ENCODE data around the gene CD34.
A peak's percentile ranks its signal among the peaks of the same experiment; 100 is the strongest.

Gene CD34

DNA sequence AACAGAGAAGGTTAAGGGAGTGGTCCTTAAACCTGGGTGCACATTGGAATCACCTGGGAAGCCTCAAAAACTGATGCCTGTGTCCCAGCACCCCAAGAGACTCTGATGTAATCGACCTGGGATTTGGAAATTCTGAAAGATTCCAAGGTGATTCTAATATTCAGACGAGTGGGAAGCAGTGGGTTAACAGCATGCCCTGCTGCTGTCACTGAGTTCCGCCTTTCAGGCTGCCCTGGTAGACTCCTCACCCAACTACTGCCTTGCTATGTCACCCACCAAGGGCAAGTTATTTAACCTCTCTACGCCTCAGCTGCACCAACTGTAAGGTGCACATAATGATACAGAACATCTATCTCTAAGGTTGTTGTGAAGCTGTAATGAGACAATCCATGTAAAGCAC lies 59.2 kb downstream of the CD34 start:
- DNase-seq = no peak

DNA sequence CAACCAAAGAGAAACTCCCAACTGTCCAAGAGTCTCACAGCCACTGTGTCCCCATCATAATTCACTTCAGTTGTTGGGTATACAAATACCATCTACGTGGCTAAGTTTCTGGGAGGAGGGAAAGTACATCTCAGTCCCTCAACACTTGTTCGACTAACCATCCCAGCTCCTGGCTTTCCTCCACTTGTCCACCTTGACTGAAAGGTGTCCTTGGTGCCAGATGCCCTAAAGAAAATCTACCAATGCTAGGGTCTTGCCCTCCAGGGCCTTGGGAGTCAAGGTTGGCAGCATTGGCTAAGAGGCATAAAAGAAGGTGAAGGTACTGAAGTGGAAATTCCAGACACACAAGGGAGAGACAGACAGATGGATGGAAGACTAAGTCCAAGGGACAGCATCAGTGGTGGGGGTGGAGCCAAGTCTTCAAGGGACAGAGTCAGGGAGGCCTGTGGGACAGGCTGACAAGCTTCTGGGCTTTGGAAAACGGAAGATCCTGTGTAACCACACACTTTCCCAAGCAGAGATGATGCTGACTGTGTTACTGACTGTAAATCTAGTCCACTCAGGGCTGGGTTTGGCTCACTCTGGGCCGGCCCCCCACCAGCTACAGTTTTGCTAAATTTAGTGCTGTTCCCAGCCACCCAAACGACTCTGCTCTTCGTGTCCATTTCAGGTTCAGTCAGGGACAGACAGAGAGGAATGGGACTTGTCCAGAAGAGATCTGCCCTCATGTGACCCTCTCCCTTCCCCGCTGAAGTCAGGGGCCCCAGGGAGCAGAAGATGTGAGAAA lies 60.1 kb downstream of the CD34 start:
- DNase-seq = no peak

DNA sequence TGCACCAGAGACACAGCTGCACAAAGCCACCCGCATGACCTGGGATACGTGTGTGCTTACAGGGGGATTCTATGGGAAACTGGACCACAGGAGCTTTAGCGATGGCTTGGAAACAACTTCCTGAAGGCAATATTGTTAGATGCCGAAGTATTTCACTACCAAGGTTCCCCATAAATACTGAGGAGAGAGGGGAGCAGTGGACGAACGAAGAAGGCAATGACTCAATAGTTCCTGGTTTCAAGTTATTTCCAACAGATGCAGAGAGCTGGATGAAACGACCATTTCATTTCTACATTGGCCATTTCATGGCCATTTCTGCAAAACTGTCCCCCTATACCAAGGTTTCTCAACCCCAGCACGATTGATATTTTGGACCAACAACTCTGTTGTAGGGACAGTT lies 61.3 kb downstream of the CD34 start:
- no peak for DNase-seq

DNA sequence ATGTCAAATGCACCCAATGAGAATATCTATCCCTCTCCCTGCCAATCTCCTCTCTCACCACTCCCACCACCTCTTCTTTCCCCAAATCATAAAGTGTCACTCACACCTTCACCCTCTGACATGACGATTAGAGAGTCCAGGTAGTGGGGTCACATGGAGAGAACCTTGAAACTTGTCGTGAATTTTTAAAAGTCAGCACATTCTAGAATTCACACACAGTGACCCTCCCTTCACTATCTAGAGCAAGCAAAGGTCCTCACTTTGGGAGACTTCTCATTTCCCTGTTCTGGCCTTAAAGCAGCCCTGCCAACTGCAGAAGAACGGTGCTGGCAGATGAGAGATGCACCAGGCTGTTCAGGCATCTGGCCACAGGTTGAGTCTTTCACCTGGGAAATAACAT lies 61.9 kb downstream of the CD34 start:
- DNase-seq = no peak

DNA sequence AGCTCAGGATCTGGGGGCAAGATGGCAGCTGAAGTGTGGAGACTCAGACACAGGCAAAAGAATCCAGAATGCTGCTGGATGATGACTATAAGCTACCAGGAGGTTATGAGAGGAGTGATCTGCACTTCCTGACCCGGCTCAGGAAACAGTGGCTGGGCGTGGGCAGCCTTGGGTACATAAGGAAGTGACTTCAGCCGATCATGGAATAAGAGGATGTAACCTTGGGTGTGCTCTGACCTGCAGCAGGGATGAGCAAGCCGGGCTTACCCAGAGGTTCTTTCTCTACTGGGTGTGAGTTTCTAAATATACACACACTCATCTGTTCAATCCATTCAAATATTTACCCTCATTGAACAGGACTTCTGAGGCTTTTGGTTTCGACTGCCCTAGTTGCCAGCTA lies 62.7 kb downstream of the CD34 start:
- peak; percentile 71 for DNase-seq

DNA sequence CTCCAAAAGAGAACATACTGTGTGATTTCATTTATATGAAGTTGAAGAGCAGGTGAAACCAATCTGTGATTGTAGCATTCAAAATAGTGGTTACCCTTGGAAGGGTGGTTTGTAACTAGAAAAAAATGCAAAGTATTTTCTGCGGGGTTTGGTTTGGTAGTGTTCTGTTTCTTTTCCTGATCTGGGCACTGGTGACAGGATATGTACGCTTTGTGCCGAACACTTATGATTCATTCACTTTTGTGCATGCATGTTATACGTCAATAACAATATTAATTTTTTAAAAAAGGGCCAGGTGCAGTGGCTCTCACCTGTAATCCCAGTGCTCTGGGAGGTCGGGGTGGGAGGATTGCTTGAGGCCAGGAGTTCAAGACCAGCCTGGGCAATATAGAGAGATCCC lies 63.8 kb downstream of the CD34 start:
- no peak for DNase-seq

DNA sequence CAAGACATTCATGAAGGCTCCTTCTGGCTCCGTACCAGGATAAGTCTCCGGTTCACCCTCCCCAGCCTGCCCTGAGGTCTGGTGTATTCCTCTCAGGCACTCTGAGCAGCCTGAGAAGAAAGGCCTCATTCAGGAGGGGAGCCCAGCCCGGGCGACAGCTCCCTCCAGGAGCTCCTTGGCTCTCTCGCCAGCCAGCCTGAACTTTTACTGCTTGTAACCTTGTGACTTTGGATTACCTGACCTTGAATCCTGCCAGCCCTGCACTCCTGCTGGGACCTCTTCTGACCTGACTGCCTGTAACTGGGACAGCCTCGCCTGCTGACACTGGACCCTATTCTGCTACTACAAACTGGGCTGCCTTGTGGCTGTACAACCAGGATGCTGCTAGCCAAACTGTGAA lies 65.8 kb downstream of the CD34 start:
- no peak for DNase-seq

DNA sequence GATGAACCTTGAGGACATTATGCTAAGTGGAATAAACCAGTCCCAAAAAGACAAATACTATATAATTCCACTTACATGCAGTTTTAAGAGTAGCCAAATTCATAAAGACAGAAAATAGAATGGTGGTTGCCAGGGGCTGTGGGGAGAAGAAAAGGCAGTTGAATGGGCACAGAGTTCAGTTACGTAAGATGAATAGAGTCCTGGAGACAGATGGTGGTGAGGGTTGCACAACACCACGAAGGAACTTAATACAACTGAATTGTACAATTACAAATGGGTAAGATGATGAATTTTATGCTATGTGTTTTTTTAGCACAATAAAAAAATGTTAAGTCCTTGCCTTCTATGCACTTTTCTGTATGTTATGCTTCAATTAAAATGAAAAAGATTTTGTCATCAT lies 66.6 kb downstream of the CD34 start:
- DNase-seq = no peak

DNA sequence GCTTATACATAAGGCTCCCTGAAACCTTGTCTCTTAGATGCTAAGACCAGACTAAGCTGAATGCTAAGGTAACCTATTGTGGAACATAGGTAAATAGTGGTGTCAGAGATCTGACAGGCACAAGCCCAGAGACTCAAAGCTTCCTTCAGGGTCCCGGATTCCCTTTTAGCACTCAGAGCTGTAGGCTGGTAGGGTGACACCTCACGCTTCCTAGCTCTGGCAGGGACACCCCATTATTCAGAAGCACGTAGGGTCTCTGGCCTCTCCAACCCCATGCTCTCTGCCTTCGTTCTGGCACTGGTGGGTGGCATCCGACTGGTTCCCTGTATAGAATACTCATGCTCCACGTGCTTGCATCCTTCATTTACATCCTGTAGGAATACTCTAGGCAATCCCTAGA lies 68.4 kb downstream of the CD34 start:
- no peak for DNase-seq

DNA sequence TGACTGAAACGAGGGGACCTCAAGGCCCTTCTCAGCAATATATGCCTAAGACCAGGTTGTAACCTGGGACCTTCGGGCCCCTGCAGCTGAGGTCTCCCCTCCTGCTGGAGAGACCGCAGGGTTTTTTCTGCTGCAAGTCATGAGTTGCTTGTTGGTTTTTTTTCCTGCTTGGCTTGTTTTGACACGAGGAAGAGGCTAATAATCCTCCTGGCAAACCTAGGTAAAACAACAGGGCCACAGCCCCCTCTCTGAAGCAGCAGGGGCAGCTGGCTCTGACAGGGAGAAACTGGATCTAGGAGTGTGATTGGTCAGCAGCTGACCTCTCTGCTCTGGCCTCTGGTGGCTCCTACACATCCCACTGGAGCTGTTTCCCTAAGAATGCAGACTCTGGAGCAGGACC lies 69.0 kb downstream of the CD34 start:
- DNase-seq = no peak

DNA sequence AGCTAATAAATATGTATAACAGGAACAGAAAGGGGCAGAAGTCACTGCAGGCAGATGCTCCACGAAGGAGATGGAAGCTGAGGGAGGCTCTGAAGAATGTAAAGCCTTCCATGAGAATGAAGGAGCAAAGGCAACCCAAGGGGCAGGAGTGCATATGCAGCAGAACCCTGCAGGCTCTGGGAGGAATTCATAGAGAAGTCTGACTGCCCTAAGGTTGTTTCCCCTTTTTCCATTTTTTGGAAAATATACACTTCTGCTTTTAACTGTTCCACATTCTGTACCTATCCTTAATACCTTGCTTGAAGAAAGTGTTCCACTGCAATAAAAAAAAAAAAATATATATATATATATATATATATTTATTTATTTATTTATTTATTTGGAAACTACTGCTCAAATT lies 69.6 kb downstream of the CD34 start:
- DNase-seq = no peak

DNA sequence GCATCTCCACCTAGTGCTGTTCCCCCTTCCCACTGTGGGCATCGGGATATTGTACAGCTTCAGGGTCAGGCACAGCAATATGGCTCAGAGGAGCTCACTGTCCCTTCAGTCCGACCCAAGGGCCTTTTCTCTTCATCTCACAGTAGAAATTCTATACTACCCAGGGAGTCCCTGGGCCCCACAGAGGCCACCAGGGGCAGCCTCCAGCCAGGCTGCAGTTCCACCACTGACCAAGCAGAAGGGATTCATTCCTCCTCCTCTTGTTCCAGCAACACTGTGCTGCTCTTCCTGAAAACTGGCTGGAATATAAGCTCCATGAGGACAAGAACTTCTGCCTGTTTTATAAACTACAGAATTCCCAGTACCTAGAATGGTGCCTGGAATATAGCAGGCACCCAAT lies 70.5 kb downstream of the CD34 start:
- DNase-seq = no peak

DNA sequence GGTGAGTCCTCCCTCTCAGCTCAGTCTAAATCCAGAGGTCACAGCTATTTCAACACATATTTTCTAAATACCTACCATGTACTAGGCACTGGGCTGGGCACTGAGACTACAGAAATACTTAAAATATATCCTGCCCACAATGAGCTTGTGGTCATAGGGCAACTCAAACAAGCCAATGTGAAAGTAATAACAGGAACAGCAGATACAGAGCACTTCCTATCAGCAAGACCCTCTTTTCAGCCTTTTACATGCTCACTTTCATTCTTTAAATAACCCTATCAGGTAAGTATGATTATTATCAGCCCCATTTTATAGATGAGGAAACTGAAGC lies 71.9 kb downstream of the CD34 start:
- DNase-seq = no peak

DNA sequence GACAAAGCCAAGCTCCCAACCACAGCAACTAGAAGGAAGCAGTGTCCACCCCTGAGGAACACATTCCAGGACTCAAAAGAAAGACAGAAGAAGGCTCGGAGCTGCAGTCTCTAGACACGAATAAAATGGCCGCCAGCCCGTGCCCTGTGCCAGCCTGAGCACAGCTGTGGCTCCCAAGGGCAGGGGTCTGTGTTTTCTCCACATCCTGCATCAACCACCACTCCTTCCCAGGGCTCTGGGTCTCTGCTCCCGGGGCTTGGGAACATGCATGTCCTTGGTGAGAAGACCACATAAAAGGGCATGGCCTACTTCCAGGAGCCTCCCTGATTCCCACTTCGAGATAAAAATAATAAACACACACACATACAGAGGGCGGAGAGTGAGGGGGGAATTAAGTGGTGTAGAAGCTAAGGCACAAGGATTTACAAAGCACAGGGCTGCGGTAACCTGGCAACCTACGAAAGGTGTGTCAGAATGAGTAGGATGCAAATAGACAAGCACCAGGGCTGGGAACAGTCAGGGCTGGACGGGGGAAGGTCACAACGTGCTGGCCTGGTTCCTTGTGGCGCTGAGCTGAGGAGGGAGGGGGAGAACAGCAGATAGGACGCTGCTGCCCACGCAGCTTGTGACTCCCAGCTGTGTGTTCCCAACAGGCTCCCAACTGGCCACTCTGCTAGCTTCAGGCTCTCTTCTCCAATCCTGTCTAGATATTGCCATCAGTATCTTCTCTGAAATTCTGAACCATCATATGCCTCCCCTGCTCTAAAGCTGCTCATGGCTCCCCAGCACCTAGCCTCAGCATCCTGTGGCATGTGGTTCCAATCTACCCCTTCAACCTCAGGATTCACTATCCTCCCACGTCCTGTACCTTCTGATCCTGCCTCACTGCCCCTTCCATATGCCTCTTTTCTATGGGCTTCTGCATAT lies 72.5 kb downstream of the CD34 start:
- DNase-seq = no peak

DNA sequence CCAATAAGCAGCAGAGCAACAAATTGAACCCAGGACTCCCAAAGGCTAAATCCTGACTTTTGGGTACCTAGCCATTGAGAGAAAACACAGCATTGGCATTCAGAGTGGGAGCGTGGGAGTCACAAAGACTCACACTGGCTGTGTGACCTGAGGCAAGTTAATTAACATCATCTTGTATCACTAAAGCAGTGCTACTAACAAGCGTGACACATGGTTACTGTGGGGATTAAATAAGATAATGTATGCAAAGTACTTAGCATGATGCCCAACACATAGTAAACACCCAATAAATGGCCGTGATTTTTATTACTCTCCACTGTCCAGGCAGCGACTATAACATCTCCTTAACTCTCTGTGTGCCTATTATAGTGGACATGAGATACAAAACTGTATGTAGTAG lies 73.3 kb downstream of the CD34 start:
- no peak for DNase-seq

DNA sequence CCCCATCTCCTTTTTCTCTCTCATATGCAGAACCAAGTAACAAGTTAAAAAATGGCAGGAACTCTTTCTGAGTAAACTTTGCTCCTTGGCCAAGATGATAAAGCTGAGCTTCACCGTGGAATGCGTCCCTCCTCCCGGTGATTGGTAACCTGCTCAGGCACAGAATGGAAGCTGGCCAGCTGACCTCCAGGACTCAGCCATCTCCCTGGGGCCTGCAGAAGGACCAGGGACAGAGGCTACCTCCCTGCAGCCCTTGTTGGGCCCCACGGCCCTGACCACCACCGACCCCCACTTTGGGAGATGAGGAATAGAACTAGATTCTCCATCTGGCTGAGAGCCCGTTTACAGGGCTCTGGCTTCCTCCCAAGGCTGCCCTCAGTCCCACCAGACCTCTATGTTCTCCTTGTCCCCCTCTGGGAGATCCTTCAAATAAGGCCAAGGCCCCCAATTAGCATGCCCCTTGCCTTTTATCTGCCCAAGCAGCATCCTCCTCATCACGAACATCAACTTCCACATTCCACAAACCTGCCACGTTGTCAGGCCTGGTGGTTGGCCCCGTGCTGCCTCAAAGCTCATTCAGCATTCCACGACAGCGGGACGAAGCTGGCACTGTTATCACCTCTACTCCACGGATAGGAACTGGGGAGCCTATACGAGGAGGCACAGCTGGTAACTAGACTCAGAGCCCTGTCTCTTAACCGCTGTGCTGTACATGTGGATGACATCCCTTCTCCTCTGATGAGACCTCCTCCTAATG lies 74.2 kb downstream of the CD34 start:
- no peak for DNase-seq

DNA sequence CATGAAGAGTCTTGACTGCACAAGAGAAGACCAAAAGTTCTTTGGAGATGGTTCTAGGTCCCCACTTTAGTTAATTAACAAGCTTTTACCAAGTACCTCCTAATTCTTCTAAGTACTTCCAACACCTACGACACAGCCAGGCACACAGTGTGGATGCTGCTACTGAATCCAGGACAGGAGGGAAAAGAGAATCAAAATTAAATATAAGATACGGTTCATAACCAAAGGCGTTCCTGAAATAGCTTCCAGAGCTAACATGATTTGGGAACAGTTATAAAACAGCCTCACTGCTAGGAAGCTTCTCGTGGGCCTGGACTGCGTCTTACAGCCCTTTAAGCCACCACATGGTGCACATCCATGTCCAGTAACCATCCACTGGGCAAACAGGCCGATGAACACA lies 75.0 kb downstream of the CD34 start:
- DNase-seq = no peak

DNA sequence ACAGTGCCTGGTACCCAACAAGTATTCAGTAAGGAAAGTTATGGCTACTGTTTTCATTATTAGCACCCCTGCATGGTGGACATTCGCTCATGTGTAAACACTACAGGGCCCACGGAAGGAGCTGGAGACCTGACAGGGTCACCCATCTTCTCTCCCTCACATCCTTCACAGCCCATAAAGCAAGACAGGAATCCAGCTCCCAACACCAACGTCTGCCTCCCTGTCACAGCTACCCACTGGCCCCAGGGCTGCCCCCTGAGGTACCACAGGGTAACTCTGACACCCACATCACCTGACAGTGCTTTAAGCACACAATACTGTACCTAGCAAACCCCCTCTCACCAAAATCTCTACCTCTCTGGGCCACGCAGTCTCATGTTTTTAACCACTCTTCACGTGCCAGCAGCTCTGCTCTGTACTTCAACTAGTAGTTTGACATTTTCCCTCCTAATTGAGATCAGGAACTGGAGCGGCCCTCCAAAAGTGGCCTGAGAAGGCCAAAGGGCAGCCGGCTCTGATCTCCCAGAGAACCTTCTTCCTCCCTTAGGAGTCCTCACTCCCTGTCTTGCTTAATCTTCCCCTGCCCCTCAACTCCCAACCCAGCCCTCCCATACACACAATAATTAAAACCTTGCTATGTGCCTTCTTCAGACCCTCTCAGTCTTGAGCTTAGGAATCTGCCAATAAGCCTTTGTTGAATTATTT lies 76.8 kb downstream of the CD34 start:
- no peak for DNase-seq

DNA sequence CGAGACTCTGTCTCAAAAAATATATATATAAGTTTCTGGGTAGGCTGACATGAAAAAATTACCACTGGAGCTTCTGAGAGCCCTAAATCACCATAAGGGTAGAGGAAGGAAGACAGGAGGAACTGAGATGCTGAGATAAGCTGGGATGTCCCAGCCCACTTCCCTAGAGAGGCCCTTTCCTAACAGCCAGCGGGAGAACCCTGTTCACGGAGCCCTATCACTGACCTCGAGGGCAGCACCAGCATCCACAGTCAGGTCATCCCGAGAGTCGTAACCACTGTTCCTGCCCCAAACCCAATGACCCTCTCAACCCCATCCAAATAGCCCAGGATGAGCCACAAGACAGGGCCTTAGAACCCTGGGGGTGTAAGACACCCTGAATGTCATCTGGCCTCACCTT lies 77.5 kb downstream of the CD34 start:
- no peak for DNase-seq

DNA sequence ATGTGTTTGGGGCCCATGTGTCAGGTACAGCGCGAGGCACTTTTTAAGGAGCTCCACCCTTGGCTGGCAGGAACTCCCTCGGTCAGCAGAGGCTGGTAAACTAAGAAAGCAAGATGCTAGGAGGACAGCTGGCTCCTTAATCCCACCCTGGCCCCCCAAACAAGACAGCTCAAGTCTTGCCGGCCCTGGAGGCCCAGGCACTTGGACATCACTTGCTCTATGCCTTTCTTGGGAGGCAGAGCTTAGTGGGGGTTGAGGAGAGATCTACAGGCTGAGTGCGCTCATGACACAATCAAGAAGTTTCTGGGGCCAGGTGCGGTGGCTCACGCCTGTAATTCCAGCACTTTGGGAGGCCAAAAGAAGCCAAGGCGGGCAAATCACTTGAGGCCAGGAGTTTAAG lies 78.1 kb downstream of the CD34 start:
- DNase-seq = no peak

DNA sequence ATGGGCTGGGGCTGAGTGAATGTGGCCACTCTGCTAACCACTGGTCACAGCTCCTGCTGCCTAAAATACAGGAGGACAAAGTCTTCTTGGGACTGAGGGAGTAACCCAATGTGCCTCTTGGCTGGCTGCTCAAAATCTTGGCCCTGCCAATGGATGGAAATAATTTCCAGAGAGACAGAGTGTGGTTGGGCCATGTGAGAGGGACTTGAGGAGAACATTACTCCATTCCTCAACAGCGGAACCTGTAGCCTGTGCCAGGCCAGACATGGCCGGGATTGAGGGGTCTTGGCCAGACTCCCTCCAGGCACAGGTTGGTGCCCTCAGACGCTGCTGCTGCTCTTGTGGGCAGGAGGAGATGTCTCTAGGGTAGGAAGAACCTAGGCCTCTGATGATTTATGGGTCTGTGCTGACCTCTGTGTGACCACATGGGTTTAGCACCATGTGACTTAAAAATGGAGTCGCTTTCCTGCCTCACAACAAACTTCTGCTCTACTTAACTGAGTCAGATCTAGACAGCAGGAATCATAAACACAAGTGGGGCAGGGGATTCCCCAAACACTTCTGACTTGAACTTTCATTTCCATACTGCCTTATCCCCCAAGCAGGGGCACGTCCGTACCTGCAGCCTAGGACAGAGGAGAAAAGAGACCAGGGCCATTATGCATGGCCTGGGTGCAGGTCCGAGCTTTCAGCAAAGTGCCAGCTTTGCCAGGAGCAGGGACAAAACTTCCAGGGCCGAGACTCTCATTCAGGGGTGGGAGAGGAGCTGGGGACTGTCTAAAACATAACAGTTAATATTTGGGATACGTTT lies 79.2 kb downstream of the CD34 start:
- no peak for DNase-seq

Measured in NCI-H226 (cell line).